Adrenal gland (tissue), 5 donors: ENCODE measurements around the gene THY1.

Experiments
- CTCF ChIP-seq, 6 experiments: fragments of 450-650 bp in 4 of 6; fragments of 200-600 bp in 2 of 6; sonication (generic) in 1 of 6; IDR thresholded peaks; 1 replicate in 5 of 6; 2 replicates in 1 of 6; pipeline versions ENCODE4 v1.5.1 to v1.8.0; 2016 to 2021; ENCODE audit warnings: antibody characterized with exemption in 6 of 6, mild to moderate bottlenecking in 2 of 6, moderate library complexity in 1 of 6
- POLR2A ChIP-seq, 2 donors: fragments of 450-650 bp; IDR thresholded peaks; one replicate each; pipeline ENCODE4 v1.6.1; 2017; ENCODE audit warnings: antibody characterized with exemption in 2 of 2, mild to moderate bottlenecking in 2 of 2, moderate library complexity in 1 of 2
- donor health status: DM: no; HTN: no; CAD: no.

DNA sequence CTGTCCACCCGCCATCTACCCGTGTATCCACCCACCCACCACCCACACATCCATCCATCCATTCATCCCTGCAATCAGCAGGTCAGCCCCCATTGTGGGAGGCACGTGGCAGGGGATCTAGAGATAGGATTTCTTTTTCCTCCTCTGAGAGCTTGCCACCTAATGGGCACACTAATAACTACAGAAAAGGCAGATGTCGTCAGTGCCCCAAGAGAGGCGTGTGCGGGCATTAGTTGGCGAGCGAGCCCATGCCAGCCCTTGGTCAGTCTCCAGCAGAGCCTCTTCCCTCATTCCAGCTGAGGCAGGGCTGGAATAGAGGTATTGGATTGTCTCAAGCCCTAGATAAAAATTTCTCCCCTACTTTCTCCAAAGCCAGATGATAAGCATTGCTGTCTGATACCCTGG is 51.2 kb downstream of the THY1 start:
- peak in 5 of 6 experiments; percentile 39 to 56 (median 41) for TF ChIP-seq CTCF (IDR thresholded peaks at IDR 0.05)
- peak in 1 of 2 donors; percentile 55 for TF ChIP-seq POLR2A (IDR thresholded peaks at IDR 0.05)
